ENCODE data around the gene ANKS1A. TPM values are rescaled to one million over a fixed set of nuclear protein-coding genes. Genes with fewer than 3 reads are reported as not detected.

ANKS1A gene
- polyA plus RNA-seq, 2 of the 4 experiments (the other 2 are of a cell fraction) = 3.6 to 5.9 TPM

- FAIRE-seq (no peak), ATAC-seq (no peak), DNase-seq (ENCODE audit: low read depth in 1 of 2, low spot score in 1 of 2) (no peak)
- H3K27ac ChIP-seq = no peak overlapping the region
- H3K4me1 ChIP-seq = peaks cover 12% of the 10 kb centered on the region
- no peak overlapping the region for H3K4me3 ChIP-seq
- 88% methylated on average over 2 of the region's 2 CpGs for WGBS (ENCODE audit: missing lambda C conversion rate)
- TF ChIP-seq KDM1A (IDR thresholded peaks at IDR 0.05; ENCODE audit: low read depth) = no peak
- no peak for TF ChIP-seq CHD4 (IDR thresholded peaks at IDR 0.05; ENCODE audit: borderline replicate concordance)
- TF ChIP-seq CBX2 (IDR thresholded peaks at IDR 0.05; ENCODE audit: borderline replicate concordance, low read depth) = no peak
- TF ChIP-seq TP53 (CRISPR knock-in tag; IDR thresholded peaks at IDR 0.05) = no peak
- TF ChIP-seq POLR2A (IDR thresholded peaks at IDR 0.05; ENCODE audit: low read length) = no peak
- TF ChIP-seq ESRRA (IDR thresholded peaks at IDR 0.05; ENCODE audit: borderline replicate concordance, low read length) = no peak
- TF ChIP-seq CBX8 (IDR thresholded peaks at IDR 0.05) = no peak
- no peak for TF ChIP-seq ZSCAN20 (CRISPR knock-in tag; IDR thresholded peaks at IDR 0.05)
- TF ChIP-seq REST (IDR thresholded peaks at IDR 0.05) = no peak
- TF ChIP-seq CEBPB (IDR thresholded peaks at IDR 0.05) = no peak
- TF ChIP-seq NR3C1 (IDR thresholded peaks at IDR 0.05) = no peak
- no peak for TF ChIP-seq TFCP2L1 (CRISPR knock-in tag; IDR thresholded peaks at IDR 0.05)
- H3K9me3 ChIP-seq = no peaks in the 10 kb centered on the region
- ChIA-PET CTCF (interaction anchor here (1.8 kb wide), 1 partner anchor 211 kb away, joined by 5 read pairs; no protein-coding TSS in a partner anchor), POLR2A (no interaction called here)
- no peak overlapping the region for H3K4me2 ChIP-seq
Observed at GRCh38 chr6:35030099-35030498, 141.0 kb downstream of the ANKS1A start.

- H3K4me1 ChIP-seq = no peaks in the 10 kb centered on the region
- ChIA-PET CTCF (interaction anchor here (1.0 to 1.2 kb wide), 3 partner anchors 17 to 96 kb away, joined by 3 read pairs; no protein-coding TSS in a partner anchor), POLR2A (no interaction called here)
- DNase-seq (ENCODE audit: low read depth in 1 of 2, low spot score in 1 of 2) = no peak
- H3K4me3 ChIP-seq = no peak overlapping the region
- H3K9me3 ChIP-seq = no peaks in the 10 kb centered on the region
- 80% methylated on average over 5 of the region's 5 CpGs for WGBS (ENCODE audit: missing lambda C conversion rate)
- H3K4me2 ChIP-seq = no peak overlapping the region
- H3K27ac ChIP-seq = no peak overlapping the region
- TF ChIP-seq POLR2A (IDR thresholded peaks at IDR 0.05; ENCODE audit: low read length) = no peak
- TF ChIP-seq CHD2 (IDR thresholded peaks at IDR 0.05; ENCODE audit: low read length, partially characterized antibody) = no peak
- TF ChIP-seq, protein P1, sequence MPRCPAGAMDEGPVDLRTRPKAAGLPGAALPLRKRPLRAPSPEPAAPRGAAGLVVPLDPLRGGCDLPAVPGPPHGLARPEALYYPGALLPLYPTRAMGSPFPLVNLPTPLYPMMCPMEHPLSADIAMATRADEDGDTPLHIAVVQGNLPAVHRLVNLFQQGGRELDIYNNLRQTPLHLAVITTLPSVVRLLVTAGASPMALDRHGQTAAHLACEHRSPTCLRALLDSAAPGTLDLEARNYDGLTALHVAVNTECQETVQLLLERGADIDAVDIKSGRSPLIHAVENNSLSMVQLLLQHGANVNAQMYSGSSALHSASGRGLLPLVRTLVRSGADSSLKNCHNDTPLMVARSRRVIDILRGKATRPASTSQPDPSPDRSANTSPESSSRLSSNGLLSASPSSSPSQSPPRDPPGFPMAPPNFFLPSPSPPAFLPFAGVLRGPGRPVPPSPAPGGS (IDR thresholded peaks at IDR 0.05) = no peak
- TF ChIP-seq ZNF302 (CRISPR knock-in tag; IDR thresholded peaks at IDR 0.05) = no peak
- no peak for TF ChIP-seq RCOR1 (IDR thresholded peaks at IDR 0.05; ENCODE audit: low read depth, low read length)
- TF ChIP-seq GATA3 (IDR thresholded peaks at IDR 0.05; ENCODE audit: borderline replicate concordance) = no peak
- no peak for TF ChIP-seq HEYL (CRISPR knock-in tag; IDR thresholded peaks at IDR 0.05)
- no peak for TF ChIP-seq EHMT2 (IDR thresholded peaks at IDR 0.05; ENCODE audit: low read depth)
- no peak for TF ChIP-seq HOXA7 (CRISPR knock-in tag; IDR thresholded peaks at IDR 0.05)
- TF ChIP-seq HOXB5 (CRISPR knock-in tag; IDR thresholded peaks at IDR 0.05) = no peak
- no peak for TF ChIP-seq CBX2 (IDR thresholded peaks at IDR 0.05; ENCODE audit: borderline replicate concordance, low read depth)
- TF ChIP-seq JUNB (IDR thresholded peaks at IDR 0.05) = no peak
- TF ChIP-seq KDM5A (IDR thresholded peaks at IDR 0.05) = no peak
- no peak for TF ChIP-seq MAFK (IDR thresholded peaks at IDR 0.05; ENCODE audit: partially characterized antibody)
- TF ChIP-seq, protein P2, sequence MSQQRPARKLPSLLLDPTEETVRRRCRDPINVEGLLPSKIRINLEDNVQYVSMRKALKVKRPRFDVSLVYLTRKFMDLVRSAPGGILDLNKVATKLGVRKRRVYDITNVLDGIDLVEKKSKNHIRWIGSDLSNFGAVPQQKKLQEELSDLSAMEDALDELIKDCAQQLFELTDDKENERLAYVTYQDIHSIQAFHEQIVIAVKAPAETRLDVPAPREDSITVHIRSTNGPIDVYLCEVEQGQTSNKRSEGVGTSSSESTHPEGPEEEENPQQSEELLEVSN (IDR thresholded peaks at IDR 0.05; ENCODE audit: borderline replicate concordance, low read depth) = no peak
- TF ChIP-seq MAZ (IDR thresholded peaks at IDR 0.05; ENCODE audit: borderline replicate concordance, low read depth, low read length) = no peak
- no peak for TF ChIP-seq RARB (CRISPR knock-in tag; IDR thresholded peaks at IDR 0.05)
- FAIRE-seq = no peak
- ATAC-seq = no peak
Observed at GRCh38 chr6:35031611-35032529, 142.8 kb downstream of the ANKS1A start.

Measured in A549 (cell line).